MM.1S (cell line): ENCODE measurements around the gene MAT2A.

Experiments
- DNase-seq: peaks from one replicate; pipeline ENCODE4 v3.0.0-alpha.2; 2015
- H2AFZ ChIP-seq: fragments of 300-600 bp; sonication (generic); 2 replicates; pipeline ENCODE4 v1.6.0; 2016; ENCODE audit warnings: antibody characterized with exemption, low read length
- H3F3A ChIP-seq: fragments of 300-600 bp; sonication (generic); 2 replicates; pipeline ENCODE4 v1.6.1; 2016; ENCODE audit warnings: mild to moderate bottlenecking, antibody characterized with exemption, low read length, moderate library complexity, mixed read lengths; ENCODE audit not compliant: insufficient read depth
- H3K27ac ChIP-seq: fragments of 300-600 bp; sonication (generic); 2 replicates; pipeline ENCODE4 v1.5.1; 2016; ENCODE audit warnings: mild to moderate bottlenecking, low read length
- H3K27me3 ChIP-seq: fragments of 300-600 bp; sonication (generic); replicated peaks from 2 replicates; pipeline ENCODE4 v1.6.0; 2016; ENCODE audit warnings: low read length; ENCODE audit not compliant: insufficient read depth
- H3K36me3 ChIP-seq: fragments of 300-600 bp; sonication (generic); replicated peaks from 2 replicates; pipeline ENCODE4 v1.6.1; 2016; ENCODE audit warnings: mild to moderate bottlenecking, low read length, mixed read lengths; ENCODE audit not compliant: insufficient read depth
- H3K4me1 ChIP-seq: fragments of 300-600 bp; sonication (generic); 2 replicates; pipeline ENCODE4 v1.6.1; 2016; ENCODE audit warnings: low read length, mixed read lengths
- H3K4me2 ChIP-seq: fragments of 300-600 bp; sonication (generic); 2 replicates; pipeline ENCODE4 v1.6.0; 2016; ENCODE audit warnings: low read depth, low read length
- H3K4me3 ChIP-seq: fragments of 300-600 bp; sonication (generic); 2 replicates; pipeline ENCODE4 v1.5.1; 2016; ENCODE audit warnings: low read length, mixed read lengths
- H3K79me2 ChIP-seq: fragments of 300-600 bp; sonication (generic); 2 replicates; pipeline ENCODE4 v1.6.1; 2016; ENCODE audit warnings: mixed run types, low read length, mixed read lengths
- H3K9ac ChIP-seq: fragments of 300-600 bp; sonication (generic); 2 replicates; pipeline ENCODE4 v1.6.1; 2016; ENCODE audit warnings: low read length, mixed read lengths
- H3K9me2 ChIP-seq: fragments of 300-600 bp; sonication (generic); replicated peaks from 2 replicates; pipeline ENCODE4 v1.6.1; 2016; ENCODE audit warnings: mild to moderate bottlenecking, low read length, mixed read lengths; ENCODE audit not compliant: insufficient read depth
- H3K9me3 ChIP-seq: fragments of 300-600 bp; sonication (generic); replicated peaks from 2 replicates; pipeline ENCODE4 v1.6.1; 2016; ENCODE audit warnings: mild to moderate bottlenecking, low read length, mixed read lengths; ENCODE audit not compliant: insufficient read depth
- H4K20me1 ChIP-seq: fragments of 300-600 bp; sonication (generic); 2 replicates; pipeline ENCODE4 v1.6.1; 2016; ENCODE audit warnings: mild to moderate bottlenecking, low read length, moderate library complexity, mixed read lengths; ENCODE audit not compliant: insufficient read depth
- CTCF ChIP-seq: fragments of 300-600 bp; sonication (generic); IDR thresholded peaks from 2 replicates; pipeline ENCODE4 v1.5.1; 2016; ENCODE audit warnings: antibody characterized with exemption, low read length, mixed read lengths
- EZH2 ChIP-seq: fragments of 300-600 bp; sonication (generic); optimal IDR thresholded peaks from 2 replicates; pipeline ENCODE3; 2017; ENCODE audit warnings: low read depth, mild to moderate bottlenecking, antibody characterized with exemption, low read length, mixed read lengths
- EZH2phosphoT487 ChIP-seq: fragments of 300-600 bp; sonication (generic); IDR thresholded peaks from 2 replicates; pipeline ENCODE4 v1.6.1; 2018; ENCODE audit warnings: antibody characterized with exemption, low read length

The MAT2A gene

GRCh38 chr2:85584857-85585780, 46.2 kb downstream of the MAT2A start:
- H3K4me1 ChIP-seq: no peaks in the 10 kb centered on the region
- H3K9me3 ChIP-seq: no peaks in the 10 kb centered on the region
- DNase-seq: no peak
- no peak overlapping the region for H3K27ac ChIP-seq
- no peak overlapping the region for H3K4me2 ChIP-seq
- peaks cover 3% of the 10 kb centered on the region for H3K79me2 ChIP-seq
- no peaks in the 10 kb centered on the region for H4K20me1 ChIP-seq
- H3K4me3 ChIP-seq: no peak overlapping the region
- TF ChIP-seq CTCF: no peak
- H3K9me2 ChIP-seq: no peaks in the 10 kb centered on the region
- H3K9ac ChIP-seq: no peak overlapping the region
- no peaks in the 10 kb centered on the region for H3K27me3 ChIP-seq
- H2AFZ ChIP-seq: no peak overlapping the region
- no peaks in the 10 kb centered on the region for H3F3A ChIP-seq
- H3K36me3 ChIP-seq: 0 out of 2 replicates have a peak, but pooled peaks cover 5% of the 10 kb centered on the region

- Histone ChIP-seq H3K9me3 (no peaks in the 10 kb centered on the region), H3K36me3 (0 out of 2 replicates have a peak, but pooled peaks cover 5% of the 10 kb centered on the region), H3K27me3 (no peaks in the 10 kb centered on the region), H3K9me2 (no peaks in the 10 kb centered on the region), H3K4me2 (no peak overlapping the region), H3F3A (no peaks in the 10 kb centered on the region), H3K79me2 (no peaks in the 10 kb centered on the region), H4K20me1 (no peaks in the 10 kb centered on the region), H2AFZ (no peak overlapping the region), H3K4me1 (no peaks in the 10 kb centered on the region), H3K9ac (no peak overlapping the region), H3K27ac (no peak overlapping the region), H3K4me3 (no peak overlapping the region)
- DNase-seq: no peak
- TF ChIP-seq CTCF (no peak), EZH2 (no peak), EZH2phosphoT487 (no peak)
Measured at GRCh38 chr2:85585781-85586105, 46.8 kb downstream of the MAT2A start.

GRCh38 chr2:85588236-85588635, 49.3 kb downstream of the MAT2A start:
- Histone ChIP-seq H3K9ac (no peak overlapping the region), H2AFZ (no peak overlapping the region), H3K27ac (no peak overlapping the region), H3K79me2 (no peaks in the 10 kb centered on the region), H3K27me3 (no peaks in the 10 kb centered on the region), H3K9me3 (no peaks in the 10 kb centered on the region), H4K20me1 (no peaks in the 10 kb centered on the region), H3K4me2 (no peak overlapping the region), H3K4me1 (no peaks in the 10 kb centered on the region), H3K36me3 (no peaks in the 10 kb centered on the region), H3K4me3 (no peak overlapping the region), H3K9me2 (no peaks in the 10 kb centered on the region), H3F3A (no peaks in the 10 kb centered on the region)
- TF ChIP-seq EZH2 (no peak), EZH2phosphoT487 (no peak), CTCF (no peak)
- DNase-seq: no peak
